CD8-positive, alpha-beta memory T cell (primary cell): ENCODE results near the gene EGFL7. TPM values are rescaled to one million over a fixed set of nuclear protein-coding genes. Genes with fewer than 3 reads are reported as not detected.

Experiments used
- CTCF ChIA-PET: fragments of 350-600 bp; sonication (Branson Sonifier 250); formaldehyde crosslinking; loops from one replicate; lab custom pipeline; 2021; ENCODE audit warnings: antibody characterized with exemption; lab: Charles Lee
- POLR2A ChIA-PET: fragments of 350-600 bp; sonication (Branson Sonifier 250); formaldehyde crosslinking; loops from one replicate; lab custom pipeline; 2021; ENCODE audit warnings: antibody characterized with exemption; lab: Charles Lee
- DNase-seq, 5 donors: peaks; one replicate each; pipeline versions ENCODE4 v3.0.0 to v3.0.0-alpha.2; 2020 to 2022; ENCODE audit warnings: mixed read lengths in 1 of 5
- H3K27ac ChIP-seq: one replicate; pipeline ENCODE4 v1.7.0; 2013; ENCODE audit warnings: low read depth, mild to moderate bottlenecking, low read length, moderate library complexity
- H3K27me3 ChIP-seq: 2 replicates; pipeline ENCODE4 v1.7.0; 2013; ENCODE audit warnings: low read length, mild to moderate bottlenecking; ENCODE audit not compliant: insufficient read depth, poor library complexity, severe bottlenecking
- H3K36me3 ChIP-seq: 2 replicates; pipeline ENCODE4 v1.7.0; 2013; ENCODE audit warnings: mild to moderate bottlenecking, low read length, moderate library complexity; ENCODE audit not compliant: insufficient read depth
- H3K4me1 ChIP-seq: 2 replicates; pipeline ENCODE4 v1.7.0; 2013; ENCODE audit warnings: mild to moderate bottlenecking, low read length, moderate library complexity; ENCODE audit not compliant: insufficient read depth
- H3K4me3 ChIP-seq: 2 replicates; pipeline ENCODE4 v1.7.0; 2013; ENCODE audit warnings: mild to moderate bottlenecking, low read length
- H3K9me3 ChIP-seq: 2 replicates; pipeline ENCODE4 v1.7.0; 2013; ENCODE audit warnings: mild to moderate bottlenecking, low read length
- H3K27ac Mint-ChIP-seq, 8 donors: one replicate each; pipeline ENCODE4 v1.8.0; 2020 to 2021; ENCODE audit warnings: mixed read lengths in 8 of 8, mild to moderate bottlenecking in 6 of 8, inconsistent platforms in 3 of 8, moderate library complexity in 3 of 8
- H3K27me3 Mint-ChIP-seq, 2 donors: one replicate each; pipeline ENCODE4 v1.8.0; 2020 to 2021; ENCODE audit warnings: mixed read lengths in 2 of 2, mild to moderate bottlenecking in 1 of 2, moderate library complexity in 1 of 2
- H3K36me3 Mint-ChIP-seq, 3 donors: one replicate each; pipeline ENCODE4 v1.8.0; 2020 to 2021; ENCODE audit warnings: mixed read lengths in 3 of 3, inconsistent platforms in 1 of 3, mild to moderate bottlenecking in 1 of 3
- H3K4me1 Mint-ChIP-seq, 3 donors: one replicate each; pipeline ENCODE4 v1.8.0; 2020 to 2021; ENCODE audit warnings: mixed read lengths in 3 of 3, inconsistent platforms in 1 of 3, mild to moderate bottlenecking in 1 of 3
- H3K4me3 Mint-ChIP-seq, 7 donors: one replicate each; pipeline ENCODE4 v1.8.0; 2020 to 2021; ENCODE audit warnings: mixed read lengths in 7 of 7, mild to moderate bottlenecking in 6 of 7, moderate library complexity in 4 of 7, inconsistent platforms in 2 of 7
- H3K9me3 Mint-ChIP-seq, 5 donors: one replicate each; pipeline ENCODE4 v1.8.0; 2020 to 2022; ENCODE audit warnings: mixed read lengths in 5 of 5, mild to moderate bottlenecking in 3 of 5, moderate library complexity in 2 of 5, inconsistent platforms in 1 of 5
- polyA plus RNA-seq: library from polyadenylated mRNA; unstranded; fragments of 300-500 nt; fragmentation: Illumina TruSeq; gene quantifications from one replicate; pipeline ENCODE4 v1.2.3, GENCODE V29; 2021
- total RNA-seq, 2 experiments: library from RNA; stranded (reverse); gene quantifications; one replicate each; pipeline ENCODE4 v1.2.3, GENCODE V29; 2021

Gene EGFL7
- total and polyA plus RNA-seq, 3 experiments from 2014 or later: 0.40 to 0.95 (median 0.61) TPM

DNA sequence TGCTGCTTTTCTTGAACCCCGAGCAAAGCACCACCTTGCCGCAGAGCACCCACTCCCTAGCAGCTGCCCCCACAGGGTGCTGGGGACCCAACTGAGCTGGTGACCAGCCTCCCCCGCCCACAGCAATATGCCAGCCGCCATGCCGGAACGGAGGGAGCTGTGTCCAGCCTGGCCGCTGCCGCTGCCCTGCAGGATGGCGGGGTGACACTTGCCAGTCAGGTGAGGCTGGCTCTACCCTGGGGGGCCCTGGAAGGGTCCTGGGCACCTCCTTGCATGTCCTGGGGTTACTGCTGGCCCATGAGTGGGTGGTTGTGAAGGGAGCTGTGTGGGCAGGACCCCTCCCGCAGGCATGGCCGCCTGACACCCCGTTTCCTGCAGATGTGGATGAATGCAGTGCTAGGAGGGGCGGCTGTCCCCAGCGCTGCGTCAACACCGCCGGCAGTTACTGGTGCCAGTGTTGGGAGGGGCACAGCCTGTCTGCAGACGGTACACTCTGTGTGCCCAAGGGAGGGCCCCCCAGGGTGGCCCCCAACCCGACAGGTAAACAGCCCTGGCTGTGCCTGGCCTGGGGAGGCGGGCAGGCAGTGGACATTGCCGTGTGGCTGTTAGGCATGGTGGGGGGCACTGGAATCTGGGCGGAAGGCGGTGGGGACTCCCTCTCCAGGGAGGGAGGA is 7.2 kb downstream of the EGFL7 start:
- Mint-ChIP-seq H3K27me3 (peaks cover 5 to 16% of the 10 kb centered on the region in 2 donors), H3K27ac (no peak overlapping the region), H3K36me3 (peaks cover 0 to 7% (median 0%) of the 10 kb centered on the region in 3 donors), H3K4me1 (peaks cover 0 to 10% (median 5%) of the 10 kb centered on the region in 3 donors), H3K4me3 (no peak overlapping the region), H3K9me3 (no peaks in the 10 kb centered on the region)
- no peak overlapping the region for H3K27ac ChIP-seq
- no peaks in the 10 kb centered on the region for H3K4me1 ChIP-seq
- H3K4me3 ChIP-seq: no peak overlapping the region
- H3K27me3 ChIP-seq: peaks cover 3% of the 10 kb centered on the region
- DNase-seq: no peak
- H3K36me3 ChIP-seq: no peaks in the 10 kb centered on the region
- ChIA-PET CTCF (no interaction called here), POLR2A (no interaction called here)
- H3K9me3 ChIP-seq: no peaks in the 10 kb centered on the region

DNA sequence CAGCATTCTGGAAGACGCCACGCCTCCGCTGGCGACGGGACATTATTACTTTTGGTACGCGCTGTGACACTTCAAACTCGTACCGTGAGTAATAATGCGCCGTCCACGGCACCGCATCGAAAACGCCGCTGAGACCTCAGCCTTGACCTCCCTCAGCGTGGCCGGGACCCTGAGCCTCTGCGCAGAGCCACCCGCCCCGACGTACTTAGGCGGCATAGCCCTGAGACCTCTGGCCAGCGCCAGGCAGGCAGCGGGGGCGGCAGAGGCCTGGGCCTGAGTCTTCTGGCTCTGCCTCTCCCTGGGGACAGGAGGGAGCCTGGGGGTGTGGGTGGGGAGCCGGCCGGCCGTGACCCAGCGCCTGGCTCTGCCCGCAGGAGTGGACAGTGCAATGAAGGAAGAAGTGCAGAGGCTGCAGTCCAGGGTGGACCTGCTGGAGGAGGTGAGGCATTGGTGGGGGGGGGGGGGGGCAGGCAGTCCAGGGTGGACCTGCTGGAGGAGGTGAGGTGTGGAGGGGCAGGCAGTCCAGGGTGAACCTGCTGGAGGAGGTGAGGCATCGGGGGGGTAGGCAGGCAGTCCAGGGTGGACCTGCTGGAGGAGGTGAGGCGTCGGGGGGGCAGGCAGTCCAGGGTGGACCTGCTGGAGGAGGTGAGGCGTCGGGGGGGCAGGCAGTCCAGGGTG is 8.0 kb downstream of the EGFL7 start:
- H3K27ac Mint-ChIP-seq: no peak overlapping the region
- Histone ChIP-seq H3K4me3 (no peak overlapping the region), H3K27me3 (no peaks in the 10 kb centered on the region), H3K27ac (no peak overlapping the region), H3K9me3 (no peaks in the 10 kb centered on the region), H3K36me3 (no peaks in the 10 kb centered on the region), H3K4me1 (no peaks in the 10 kb centered on the region)
- no peak for DNase-seq
- H3K4me3 Mint-ChIP-seq: no peak overlapping the region
- H3K9me3 Mint-ChIP-seq: no peaks in the 10 kb centered on the region
- peaks cover 0 to 6% (median 2%) of the 10 kb centered on the region in 3 donors for H3K4me1 Mint-ChIP-seq
- ChIA-PET CTCF (interaction anchor here (0.8 to 2.1 kb wide), 6 partner anchors 11 to 186 kb away, joined by 3 to 7 read pairs (median 4); no protein-coding TSS in a partner anchor), POLR2A (no interaction called here)
- peaks cover 5 to 13% of the 10 kb centered on the region in 2 donors for H3K27me3 Mint-ChIP-seq
- peaks cover 0 to 7% (median 0%) of the 10 kb centered on the region in 3 donors for H3K36me3 Mint-ChIP-seq

DNA sequence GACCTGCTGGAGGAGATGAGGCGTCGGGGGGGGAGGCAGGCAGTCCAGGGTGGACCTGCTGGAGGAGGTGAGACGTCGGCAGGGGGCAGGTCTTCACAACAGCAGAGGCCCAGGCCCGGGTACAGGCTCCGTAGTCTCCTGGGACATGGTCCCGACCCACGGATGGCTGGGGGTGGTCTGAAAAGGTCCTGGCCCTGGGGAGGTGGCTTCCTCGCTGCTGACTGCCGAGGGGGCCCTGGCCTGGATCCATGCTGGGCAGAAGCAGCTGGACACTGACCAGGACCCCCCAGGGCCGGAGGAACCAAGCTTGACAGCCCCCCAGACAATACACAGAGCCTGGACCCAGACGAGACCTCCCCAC is 8.5 kb downstream of the EGFL7 start:
- H3K27ac ChIP-seq: no peak overlapping the region
- no peaks in the 10 kb centered on the region for H3K36me3 ChIP-seq
- DNase-seq: no peak
- no peak overlapping the region for H3K4me3 ChIP-seq
- Mint-ChIP-seq H3K9me3 (no peaks in the 10 kb centered on the region), H3K27me3 (peaks cover 5 to 13% of the 10 kb centered on the region in 2 donors), H3K4me3 (no peak overlapping the region), H3K27ac (no peak overlapping the region), H3K36me3 (peaks cover 0 to 7% (median 0%) of the 10 kb centered on the region in 3 donors), H3K4me1 (peaks cover 0 to 6% (median 2%) of the 10 kb centered on the region in 3 donors)
- no peaks in the 10 kb centered on the region for H3K27me3 ChIP-seq
- ChIA-PET POLR2A (no interaction called here), CTCF (interaction anchor here (0.8 to 2.1 kb wide), 11 partner anchors 7 to 187 kb away, joined by 3 to 7 read pairs (median 3); no protein-coding TSS in a partner anchor)
- H3K4me1 ChIP-seq: no peaks in the 10 kb centered on the region
- no peaks in the 10 kb centered on the region for H3K9me3 ChIP-seq

DNA sequence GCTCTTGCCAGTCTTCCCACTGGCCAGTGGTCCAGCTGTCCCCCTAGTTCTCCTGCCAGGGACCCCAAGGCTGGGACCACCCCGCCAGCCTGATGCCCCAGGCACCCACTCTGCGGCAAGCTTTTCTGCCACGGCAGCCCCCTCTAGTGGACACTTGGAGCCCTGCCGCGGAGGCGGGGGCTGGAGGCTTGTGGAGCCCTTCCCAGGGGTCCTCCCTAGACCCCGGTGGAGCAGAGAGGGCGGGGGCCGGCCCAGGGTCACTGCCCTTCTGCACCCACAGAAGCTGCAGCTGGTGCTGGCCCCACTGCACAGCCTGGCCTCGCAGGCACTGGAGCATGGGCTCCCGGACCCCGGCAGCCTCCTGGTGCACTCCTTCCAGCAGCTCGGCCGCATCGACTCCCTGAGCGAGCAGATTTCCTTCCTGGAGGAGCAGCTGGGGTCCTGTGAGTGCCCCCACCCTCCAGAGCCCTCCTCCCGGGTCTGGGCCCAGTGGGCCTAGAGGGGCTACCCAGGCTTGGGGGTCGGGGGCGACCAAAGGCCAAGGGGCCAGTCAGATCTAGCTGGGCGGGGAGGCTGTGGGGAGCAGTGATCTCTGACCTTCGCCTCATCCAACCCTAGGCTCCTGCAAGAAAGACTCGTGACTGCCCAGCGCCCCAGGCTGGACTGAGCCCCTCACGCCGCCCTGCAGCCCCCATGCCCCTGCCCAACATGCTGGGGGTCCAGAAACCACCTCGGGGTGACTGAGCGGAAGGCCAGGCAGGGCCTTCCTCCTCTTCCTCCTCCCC is 9.1 kb downstream of the EGFL7 start:
- Mint-ChIP-seq H3K4me3 (no peak overlapping the region), H3K36me3 (peaks cover 0 to 8% (median 0%) of the 10 kb centered on the region in 3 donors), H3K27ac (no peak overlapping the region), H3K4me1 (peaks cover 0 to 3% (median 2%) of the 10 kb centered on the region in 3 donors), H3K27me3 (peaks cover 3 to 8% of the 10 kb centered on the region in 2 donors), H3K9me3 (no peaks in the 10 kb centered on the region)
- Histone ChIP-seq H3K4me1 (no peaks in the 10 kb centered on the region), H3K36me3 (no peaks in the 10 kb centered on the region), H3K27me3 (no peaks in the 10 kb centered on the region), H3K27ac (no peak overlapping the region), H3K9me3 (no peaks in the 10 kb centered on the region), H3K4me3 (no peak overlapping the region)
- ChIA-PET POLR2A (no interaction called here), CTCF (interaction anchor here (0.8 to 2.1 kb wide), 13 partner anchors 8 to 187 kb away, joined by 3 to 7 read pairs (median 3); no protein-coding TSS in a partner anchor)
- DNase-seq: peak in 3 of 5 donors; percentile 24 to 62 (median 30)

DNA sequence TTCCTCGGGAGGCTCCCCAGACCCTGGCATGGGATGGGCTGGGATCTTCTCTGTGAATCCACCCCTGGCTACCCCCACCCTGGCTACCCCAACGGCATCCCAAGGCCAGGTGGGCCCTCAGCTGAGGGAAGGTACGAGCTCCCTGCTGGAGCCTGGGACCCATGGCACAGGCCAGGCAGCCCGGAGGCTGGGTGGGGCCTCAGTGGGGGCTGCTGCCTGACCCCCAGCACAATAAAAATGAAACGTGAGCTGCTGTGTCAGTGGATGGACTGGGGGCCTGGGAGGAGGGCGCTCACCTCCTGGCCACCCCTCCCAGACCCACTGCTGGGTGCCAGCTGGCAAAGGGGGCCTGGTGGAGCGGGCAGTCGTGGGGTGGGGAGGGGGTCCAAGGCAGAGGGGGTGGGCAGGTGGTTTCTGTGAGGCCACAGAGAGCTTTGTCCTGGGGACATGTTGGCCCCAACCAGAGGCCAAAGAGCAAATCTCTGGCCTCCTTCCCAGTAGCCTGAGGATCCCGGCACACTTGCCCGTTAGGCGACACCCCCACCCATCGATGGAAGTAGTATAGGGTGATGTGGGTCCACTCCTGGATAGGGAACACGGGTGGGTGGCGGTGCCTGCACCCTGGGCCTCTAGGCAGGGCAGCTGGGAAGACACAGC is 9.8 kb downstream of the EGFL7 start:
- no peaks in the 10 kb centered on the region for H3K9me3 ChIP-seq
- H3K27ac ChIP-seq: no peak overlapping the region
- ChIA-PET CTCF (interaction anchor here (0.8 to 2.1 kb wide), 11 partner anchors 8 to 188 kb away, joined by 3 to 7 read pairs (median 3); no protein-coding TSS in a partner anchor), POLR2A (no interaction called here)
- no peak for DNase-seq
- Mint-ChIP-seq H3K36me3 (peaks cover 0 to 10% (median 0%) of the 10 kb centered on the region in 3 donors), H3K9me3 (no peaks in the 10 kb centered on the region), H3K4me1 (peaks cover 0 to 3% (median 2%) of the 10 kb centered on the region in 3 donors), H3K27me3 (peaks cover 3 to 7% of the 10 kb centered on the region in 2 donors), H3K27ac (no peak overlapping the region), H3K4me3 (no peak overlapping the region)
- no peaks in the 10 kb centered on the region for H3K27me3 ChIP-seq
- no peaks in the 10 kb centered on the region for H3K4me1 ChIP-seq
- no peaks in the 10 kb centered on the region for H3K36me3 ChIP-seq
- no peak overlapping the region for H3K4me3 ChIP-seq

DNA sequence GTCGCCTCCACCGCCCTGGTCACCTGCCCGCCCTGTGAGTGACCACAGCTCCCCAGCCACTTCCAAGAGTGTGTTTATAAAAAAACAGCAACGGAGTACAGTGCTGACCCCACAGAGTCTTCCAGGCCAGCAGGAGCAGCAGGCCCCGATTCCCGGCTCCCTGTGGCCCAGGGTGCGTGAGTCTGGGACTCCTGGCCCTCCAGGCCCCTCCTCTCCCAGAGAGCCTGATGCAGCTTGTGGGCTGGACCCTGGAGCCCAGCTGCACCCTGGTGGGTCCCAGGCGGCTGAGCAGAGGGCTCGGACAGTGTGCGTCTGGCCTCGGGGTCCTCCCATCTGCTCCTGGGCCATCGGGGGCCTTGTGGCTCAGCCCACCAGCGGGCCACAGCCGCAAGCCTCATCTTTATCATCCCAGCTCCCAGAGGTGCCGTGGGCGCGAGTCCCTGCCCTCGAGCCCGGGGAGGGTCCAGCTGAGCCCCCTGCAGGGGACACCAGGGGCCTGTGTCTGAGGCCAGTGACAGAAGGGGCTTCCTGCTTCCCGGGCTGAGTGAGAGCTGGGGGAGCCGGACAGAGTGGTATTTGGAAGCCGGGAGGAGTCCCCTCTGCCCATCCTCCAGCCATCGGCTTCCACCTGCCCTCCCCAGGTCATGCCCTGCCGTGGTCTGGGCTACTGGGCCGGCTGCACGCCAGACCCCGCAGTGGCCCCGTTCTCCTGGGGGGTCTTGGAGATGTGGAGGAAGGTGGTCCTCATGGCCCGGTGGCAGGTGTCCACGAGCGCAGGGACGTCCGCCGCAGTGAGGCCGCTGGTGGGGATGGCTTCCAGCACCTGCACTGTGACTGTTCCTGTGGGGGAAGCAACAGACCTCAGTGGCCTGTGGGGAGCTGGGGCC is 10.6 kb downstream of the EGFL7 start:
- POLR2A ChIA-PET: no interaction called here
- H3K27ac Mint-ChIP-seq: no peak overlapping the region

More for the DNA sequence above, 10.6 kb downstream of the EGFL7 start:
- no peak for DNase-seq
- Histone ChIP-seq H3K36me3 (no peaks in the 10 kb centered on the region), H3K27me3 (no peaks in the 10 kb centered on the region), H3K27ac (no peak overlapping the region), H3K9me3 (no peaks in the 10 kb centered on the region), H3K4me1 (no peaks in the 10 kb centered on the region), H3K4me3 (no peak overlapping the region)
- Mint-ChIP-seq H3K36me3 (peaks cover 0 to 10% (median 0%) of the 10 kb centered on the region in 3 donors), H3K9me3 (no peaks in the 10 kb centered on the region), H3K4me3 (no peak overlapping the region), H3K27me3 (peaks cover 3 to 4% of the 10 kb centered on the region in 2 donors), H3K4me1 (peaks cover 0 to 3% (median 2%) of the 10 kb centered on the region in 3 donors)
- CTCF ChIA-PET: interaction anchor here (1.2 to 2.1 kb wide), 4 partner anchors 9 to 188 kb away, joined by 3 to 7 read pairs (median 4); no protein-coding TSS in a partner anchor
